ENCODE results near the gene LRWD1.

DNA sequence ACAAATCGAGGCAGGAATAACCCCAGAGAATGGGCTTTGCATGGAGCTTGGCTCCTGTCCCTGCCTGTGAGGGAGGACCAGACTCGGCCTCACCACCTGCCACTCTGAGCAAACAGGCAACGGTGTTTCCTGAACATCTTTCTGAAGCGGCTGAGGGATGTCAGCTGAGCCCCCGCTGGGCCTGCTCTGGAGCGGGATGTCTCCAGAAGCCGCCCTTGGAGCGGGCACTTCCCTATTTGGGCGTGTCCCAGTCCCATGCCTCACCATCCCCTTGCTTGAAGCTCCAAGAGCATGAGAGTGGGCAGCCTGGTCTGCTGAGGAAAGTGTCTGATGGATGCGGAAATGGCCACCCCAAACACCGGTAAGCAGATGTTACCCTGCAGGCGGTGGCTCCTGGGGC, 10.3 kb upstream of the LRWD1 start:
- TF ChIP-seq, protein P1, sequence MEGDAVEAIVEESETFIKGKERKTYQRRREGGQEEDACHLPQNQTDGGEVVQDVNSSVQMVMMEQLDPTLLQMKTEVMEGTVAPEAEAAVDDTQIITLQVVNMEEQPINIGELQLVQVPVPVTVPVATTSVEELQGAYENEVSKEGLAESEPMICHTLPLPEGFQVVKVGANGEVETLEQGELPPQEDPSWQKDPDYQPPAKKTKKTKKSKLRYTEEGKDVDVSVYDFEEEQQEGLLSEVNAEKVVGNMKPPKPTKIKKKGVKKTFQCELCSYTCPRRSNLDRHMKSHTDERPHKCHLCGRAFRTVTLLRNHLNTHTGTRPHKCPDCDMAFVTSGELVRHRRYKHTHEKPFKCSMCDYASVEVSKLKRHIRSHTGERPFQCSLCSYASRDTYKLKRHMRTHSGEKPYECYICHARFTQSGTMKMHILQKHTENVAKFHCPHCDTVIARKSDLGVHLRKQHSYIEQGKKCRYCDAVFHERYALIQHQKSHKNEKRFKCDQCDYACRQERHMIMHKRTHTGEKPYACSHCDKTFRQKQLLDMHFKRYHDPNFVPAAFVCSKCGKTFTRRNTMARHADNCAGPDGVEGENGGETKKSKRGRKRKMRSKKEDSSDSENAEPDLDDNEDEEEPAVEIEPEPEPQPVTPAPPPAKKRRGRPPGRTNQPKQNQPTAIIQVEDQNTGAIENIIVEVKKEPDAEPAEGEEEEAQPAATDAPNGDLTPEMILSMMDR (IDR thresholded peaks at IDR 0.05) = no peak
- TF ChIP-seq POLR2AphosphoS5 (IDR thresholded peaks at IDR 0.05; ENCODE audit: low read depth, low read length) (no peak), SIN3A (IDR thresholded peaks at IDR 0.05; ENCODE audit: borderline replicate concordance, insufficient read depth, low read depth, low read length) (no peak), TCF7L2 (IDR thresholded peaks at IDR 0.05; ENCODE audit: low read depth, low read length) (no peak)
- TF ChIP-seq, protein P2, sequence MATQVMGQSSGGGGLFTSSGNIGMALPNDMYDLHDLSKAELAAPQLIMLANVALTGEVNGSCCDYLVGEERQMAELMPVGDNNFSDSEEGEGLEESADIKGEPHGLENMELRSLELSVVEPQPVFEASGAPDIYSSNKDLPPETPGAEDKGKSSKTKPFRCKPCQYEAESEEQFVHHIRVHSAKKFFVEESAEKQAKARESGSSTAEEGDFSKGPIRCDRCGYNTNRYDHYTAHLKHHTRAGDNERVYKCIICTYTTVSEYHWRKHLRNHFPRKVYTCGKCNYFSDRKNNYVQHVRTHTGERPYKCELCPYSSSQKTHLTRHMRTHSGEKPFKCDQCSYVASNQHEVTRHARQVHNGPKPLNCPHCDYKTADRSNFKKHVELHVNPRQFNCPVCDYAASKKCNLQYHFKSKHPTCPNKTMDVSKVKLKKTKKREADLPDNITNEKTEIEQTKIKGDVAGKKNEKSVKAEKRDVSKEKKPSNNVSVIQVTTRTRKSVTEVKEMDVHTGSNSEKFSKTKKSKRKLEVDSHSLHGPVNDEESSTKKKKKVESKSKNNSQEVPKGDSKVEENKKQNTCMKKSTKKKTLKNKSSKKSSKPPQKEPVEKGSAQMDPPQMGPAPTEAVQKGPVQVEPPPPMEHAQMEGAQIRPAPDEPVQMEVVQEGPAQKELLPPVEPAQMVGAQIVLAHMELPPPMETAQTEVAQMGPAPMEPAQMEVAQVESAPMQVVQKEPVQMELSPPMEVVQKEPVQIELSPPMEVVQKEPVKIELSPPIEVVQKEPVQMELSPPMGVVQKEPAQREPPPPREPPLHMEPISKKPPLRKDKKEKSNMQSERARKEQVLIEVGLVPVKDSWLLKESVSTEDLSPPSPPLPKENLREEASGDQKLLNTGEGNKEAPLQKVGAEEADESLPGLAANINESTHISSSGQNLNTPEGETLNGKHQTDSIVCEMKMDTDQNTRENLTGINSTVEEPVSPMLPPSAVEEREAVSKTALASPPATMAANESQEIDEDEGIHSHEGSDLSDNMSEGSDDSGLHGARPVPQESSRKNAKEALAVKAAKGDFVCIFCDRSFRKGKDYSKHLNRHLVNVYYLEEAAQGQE (IDR thresholded peaks at IDR 0.05; ENCODE audit: insufficient read depth in 1 of 2, low read depth in 2 of 2, low read length in 1 of 2) = no peak
